DOHH2 (cell line): ENCODE measurements around the gene YIPF3.
A peak's percentile ranks its signal among the peaks of the same experiment; 100 is the strongest.

Experiments used
- H3F3A ChIP-seq: fragments of 200-600 bp; sonication (generic), shearing (Covaris generic); 2 replicates; pipeline ENCODE4 v1.6.0; 2016; ENCODE audit warnings: antibody characterized with exemption, mild to moderate bottlenecking; ENCODE audit not compliant: control insufficient read depth, insufficient read depth
- H3K27ac ChIP-seq: fragments of 200-600 bp; sonication (generic); 2 replicates; pipeline ENCODE4 v1.5.1; 2014; ENCODE audit warnings: low read depth, mild to moderate bottlenecking, low read length, moderate library complexity
- H3K27me3 ChIP-seq: fragments of 200-600 bp; sonication (generic); 2 replicates; pipeline ENCODE4 v1.6.1; 2014; ENCODE audit warnings: mild to moderate bottlenecking, low read length, mixed read lengths; ENCODE audit not compliant: control insufficient read depth
- H3K36me3 ChIP-seq: fragments of 200-600 bp; sonication (generic); 2 replicates; pipeline ENCODE4 v1.6.1; 2014; ENCODE audit warnings: mild to moderate bottlenecking, low read length, moderate library complexity, mixed read lengths; ENCODE audit not compliant: control insufficient read depth
- H3K4me1 ChIP-seq: fragments of 200-600 bp; sonication (generic); 2 replicates; pipeline ENCODE4 v1.6.1; 2014; ENCODE audit warnings: mild to moderate bottlenecking, low read length, mixed read lengths; ENCODE audit not compliant: control insufficient read depth
- H3K4me2 ChIP-seq: fragments of 200-600 bp; sonication (generic); 2 replicates; pipeline ENCODE4 v1.6.0; 2014; ENCODE audit warnings: mild to moderate bottlenecking, low read length, moderate library complexity
- H3K4me3 ChIP-seq: fragments of 200-600 bp; sonication (generic); 2 replicates; pipeline ENCODE4 v1.5.1; 2014; ENCODE audit warnings: mild to moderate bottlenecking, low read length, mixed read lengths
- H3K79me2 ChIP-seq: fragments of 200-600 bp; sonication (generic); 2 replicates; pipeline ENCODE4 v1.6.1; 2014; ENCODE audit warnings: mild to moderate bottlenecking, low read length, mixed read lengths; ENCODE audit not compliant: control insufficient read depth
- H3K9me2 ChIP-seq: fragments of 200-600 bp; sonication (generic); replicated peaks from 2 replicates; pipeline ENCODE4 v1.6.1; 2014; ENCODE audit warnings: mild to moderate bottlenecking, low read length, mixed read lengths; ENCODE audit not compliant: control insufficient read depth
- H3K9me3 ChIP-seq: fragments of 200-600 bp; sonication (generic); 2 replicates; pipeline ENCODE4 v1.6.1; 2014; ENCODE audit warnings: antibody characterized with exemption, low read length, mixed read lengths; ENCODE audit not compliant: control insufficient read depth, insufficient read depth
- H4K20me1 ChIP-seq: fragments of 200-600 bp; sonication (generic); 2 replicates; pipeline ENCODE4 v1.6.0; 2014; ENCODE audit warnings: low read depth, mild to moderate bottlenecking, antibody characterized with exemption, low read length, moderate library complexity; ENCODE audit not compliant: control insufficient read depth, insufficient read depth
- CTCF ChIP-seq: fragments of 200-600 bp; sonication (generic); IDR thresholded peaks from one replicate; pipeline ENCODE4 v1.5.1; 2014; ENCODE audit warnings: antibody characterized with exemption, mild to moderate bottlenecking, low read depth, low read length; ENCODE audit not compliant: poor library complexity, severe bottlenecking
- EZH2phosphoT487 ChIP-seq: fragments of 200-600 bp; sonication (generic); IDR thresholded peaks from 2 replicates; pipeline ENCODE4 v1.6.1; 2017; ENCODE audit warnings: borderline replicate concordance, mild to moderate bottlenecking, antibody characterized with exemption, low read length, moderate library complexity, mixed read lengths

The YIPF3 gene

DNA sequence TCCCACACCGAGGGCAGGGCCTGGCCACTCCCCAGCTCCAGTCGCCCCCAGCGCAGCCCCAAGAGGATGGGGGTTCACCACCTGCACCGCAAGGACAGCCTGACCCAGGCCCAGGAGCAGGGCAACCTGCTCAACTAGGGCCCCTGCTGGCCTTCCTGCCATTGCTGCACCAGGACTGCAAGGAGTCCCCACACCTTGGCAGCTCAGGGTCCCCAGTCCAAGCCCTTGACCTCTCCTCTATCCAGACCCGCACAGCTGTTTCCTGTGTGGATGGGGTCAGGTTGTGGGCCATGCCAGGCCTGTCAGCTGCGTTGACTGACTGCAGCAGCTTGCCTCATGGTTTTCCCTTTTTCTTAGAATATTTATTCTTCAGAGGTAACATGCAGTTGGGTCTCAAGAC is 11.0 kb downstream of the YIPF3 start:
- no peaks in the 10 kb centered on the region for H3K9me2 ChIP-seq
- peaks cover 4% of the 10 kb centered on the region; the same call in 1 of the 2 replicates for H3F3A ChIP-seq
- 0 out of 2 replicates have a peak overlapping the region, but pooled peaks have one; percentile 6 for H3K27ac ChIP-seq
- H3K4me2 ChIP-seq: 0 out of 2 replicates have a peak overlapping the region, but pooled peaks have one; percentile 25
- H3K4me3 ChIP-seq: no peak overlapping the region
- H4K20me1 ChIP-seq: no peaks in the 10 kb centered on the region
- peaks cover 33% of the 10 kb centered on the region for H3K4me1 ChIP-seq
- no peak for TF ChIP-seq EZH2phosphoT487
- no peak for TF ChIP-seq CTCF
- no peaks in the 10 kb centered on the region for H3K79me2 ChIP-seq
- peaks cover 14% of the 10 kb centered on the region for H3K27me3 ChIP-seq
- H3K9me3 ChIP-seq: no peaks in the 10 kb centered on the region
- H3K36me3 ChIP-seq: peaks cover 43% of the 10 kb centered on the region

- Histone ChIP-seq H3F3A (peaks cover 4% of the 10 kb centered on the region; the same call in 1 of the 2 replicates), H3K9me3 (no peaks in the 10 kb centered on the region), H3K9me2 (no peaks in the 10 kb centered on the region), H3K4me2 (no peak overlapping the region), H3K4me1 (peaks cover 27% of the 10 kb centered on the region), H3K36me3 (peaks cover 43% of the 10 kb centered on the region), H3K4me3 (no peak overlapping the region), H4K20me1 (no peaks in the 10 kb centered on the region), H3K79me2 (no peaks in the 10 kb centered on the region), H3K27me3 (peaks cover 14% of the 10 kb centered on the region), H3K27ac (no peak overlapping the region)
- no peak for TF ChIP-seq CTCF
- no peak for TF ChIP-seq EZH2phosphoT487
Measured at GRCh38 chr6:43504756-43505593, 11.8 kb downstream of the YIPF3 start.

GRCh38 chr6:43503443-43503842 is 13.3 kb downstream of the YIPF3 start:
- TF ChIP-seq EZH2phosphoT487 (no peak), CTCF (no peak)
- Histone ChIP-seq H3K9me2 (no peaks in the 10 kb centered on the region), H3K4me2 (no peak overlapping the region), H3K9me3 (no peaks in the 10 kb centered on the region), H3K27me3 (peaks cover 2% of the 10 kb centered on the region; the same call in 1 of the 2 replicates), H3K36me3 (peaks cover 58% of the 10 kb centered on the region), H4K20me1 (no peaks in the 10 kb centered on the region), H3K4me3 (no peak overlapping the region), H3K79me2 (no peaks in the 10 kb centered on the region), H3F3A (peaks cover 4% of the 10 kb centered on the region; the same call in 1 of the 2 replicates), H3K4me1 (peaks cover 15% of the 10 kb centered on the region), H3K27ac (no peak overlapping the region)
